DND-41 (cell line): Measurements from ENCODE around the gene NFATC3.

Experiments
- CTCF ChIP-seq: IDR thresholded peaks from 2 replicates; pipeline ENCODE4 v1.5.1; 2012; ENCODE audit warnings: borderline replicate concordance, low read length, moderate library complexity, mild to moderate bottlenecking; ENCODE audit not compliant: poor library complexity, severe bottlenecking; ENCODE audit errors: extremely low read depth
- EZH2 ChIP-seq: IDR thresholded peaks from 3 replicates; pipeline ENCODE4 v1.6.1; 2012; ENCODE audit warnings: borderline replicate concordance, low read depth, mild to moderate bottlenecking, moderate library complexity, low read length, inconsistent platforms; ENCODE audit not compliant: severe bottlenecking

DNA sequence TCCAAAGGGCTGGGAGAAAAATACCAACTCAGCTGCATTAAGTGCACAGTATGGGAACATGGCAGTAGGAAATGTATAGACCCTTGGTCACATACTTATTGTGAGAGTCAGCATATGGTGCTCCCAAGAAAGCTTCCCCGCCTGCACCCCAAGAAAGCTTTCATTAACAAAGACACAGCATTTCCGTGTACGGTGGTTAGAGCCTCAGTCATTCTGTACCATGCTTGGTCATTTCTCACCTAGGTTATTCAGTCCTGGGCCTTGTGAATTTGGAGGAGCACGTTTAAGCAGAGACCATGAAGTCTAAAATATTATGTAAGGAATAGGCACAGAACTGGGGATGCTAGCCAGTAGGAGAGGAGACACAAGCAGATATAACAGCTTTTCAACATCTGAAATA, 94.7 kb downstream of the NFATC3 start:
- TF ChIP-seq CTCF: no peak
- TF ChIP-seq EZH2: no peak
